HG03064 (cell line): Measurements from ENCODE around the gene SLFN14.
"Not testable (repeated sequence)": the region's sequence is repeated elsewhere in the genome, so short reads cannot be mapped to it uniquely, and the experiment has no call there.

ENCODE experiments used
- ATAC-seq: cut with Tn5 transposase; IDR thresholded peaks from one replicate; pipeline ENCODE4 v1.9.1; 2021; ENCODE audit warnings: low read depth; ENCODE audit not compliant: unreplicated experiment

The SLFN14 gene

GRCh38 chr17:35529326-35529725 is 31.3 kb downstream of the SLFN14 start:
- ATAC-seq = not testable (repeated sequence)

- ATAC-seq = no peak
Measured at GRCh38 chr17:35523296-35523695, 37.3 kb downstream of the SLFN14 start.

- not testable (repeated sequence) for ATAC-seq
Measured at GRCh38 chr17:35521654-35522256, 38.9 kb downstream of the SLFN14 start.

- ATAC-seq = no peak
Measured at GRCh38 chr17:35521150-35521549, 39.5 kb downstream of the SLFN14 start.

- ATAC-seq = no peak
Measured at GRCh38 chr17:35519906-35520442, 40.6 kb downstream of the SLFN14 start.

- no peak for ATAC-seq
Measured at GRCh38 chr17:35519439-35519838, 41.2 kb downstream of the SLFN14 start.

GRCh38 chr17:35518431-35518830 is 42.2 kb downstream of the SLFN14 start:
- not testable (repeated sequence) for ATAC-seq

GRCh38 chr17:35515027-35515426 is 45.6 kb downstream of the SLFN14 start:
- no peak for ATAC-seq

- ATAC-seq = no peak
Measured at GRCh38 chr17:35514564-35514963, 46.1 kb downstream of the SLFN14 start.
